IMR-90 (cell line): Measurements from ENCODE around the gene AP2B1. TPM values are rescaled to one million over a fixed set of nuclear protein-coding genes. Genes with fewer than 3 reads are reported as not detected.

Experiments used
- ATAC-seq: fragments of 200-7000 bp; cut with Tn5 transposase; 2 replicates; pipeline ENCODE4 v1.9.1; 2020; ENCODE audit warnings: low read depth, mild to moderate bottlenecking, moderate library complexity
- BruUV-seq: library from RNA; stranded (reverse); fragments of 400-500 nt; replicated peaks from 2 replicates; lab custom pipeline; 2021; lab: Mats Ljungman, UMichigan
- CTCF ChIA-PET: fragments of 300-600 bp; formaldehyde crosslinking; extraction: SDS; loops from one replicate; lab custom pipeline; 2021; ENCODE audit warnings: antibody characterized with exemption; lab: Yijun Ruan, JAX
- POLR2A ChIA-PET: fragments of 300-600 bp; sonication (Branson Sonifier 250); formaldehyde crosslinking; loops from one replicate; lab custom pipeline; 2022; ENCODE audit warnings: antibody characterized with exemption; ENCODE audit not compliant: unreplicated experiment; lab: Charles Lee
- DNase-seq: peaks from one replicate; pipeline ENCODE4 v3.0.0; 2013
- H2AFZ ChIP-seq: replicated peaks from 2 replicates; pipeline ENCODE3; 2013; ENCODE audit warnings: low read length, mild to moderate bottlenecking; ENCODE audit not compliant: poor library complexity
- H2AK5ac ChIP-seq: 2 replicates; pipeline ENCODE4 v1.6.1; 2013; ENCODE audit warnings: low read depth, low read length, inconsistent platforms
- H2AK9ac ChIP-seq: replicated peaks from 2 replicates; pipeline ENCODE3; 2013; ENCODE audit warnings: mild to moderate bottlenecking, low read depth, low read length, moderate library complexity; ENCODE audit not compliant: poor library complexity
- H2BK120ac ChIP-seq: 2 replicates; pipeline ENCODE4 v1.6.1; 2013; ENCODE audit warnings: low read depth, low read length, inconsistent platforms
- H2BK15ac ChIP-seq: 3 replicates; pipeline ENCODE4 v1.6.1; 2013; ENCODE audit warnings: low read depth, low read length, inconsistent platforms
- H2BK20ac ChIP-seq: 2 replicates; pipeline ENCODE4 v1.6.1; 2013; ENCODE audit warnings: low read depth, mild to moderate bottlenecking, inconsistent platforms, low read length, moderate library complexity
- H2BK5ac ChIP-seq: 2 replicates; pipeline ENCODE4 v1.6.1; 2013; ENCODE audit warnings: mild to moderate bottlenecking, low read depth, low read length, inconsistent platforms; ENCODE audit not compliant: poor library complexity, severe bottlenecking
- H3K14ac ChIP-seq: replicated peaks from 2 replicates; pipeline ENCODE4 v1.6.1; 2013; ENCODE audit warnings: low read depth, low read length, inconsistent platforms
- H3K18ac ChIP-seq: 2 replicates; pipeline ENCODE4 v1.6.1; 2013; ENCODE audit warnings: low read depth, low read length, control low read depth
- H3K23ac ChIP-seq: 2 replicates; pipeline ENCODE4 v1.6.1; 2013; ENCODE audit warnings: low read depth, low read length, inconsistent platforms
- H3K27ac ChIP-seq: 2 replicates; pipeline ENCODE4 v1.5.1; 2013; ENCODE audit warnings: mild to moderate bottlenecking, control low read depth, low read length; ENCODE audit not compliant: insufficient read depth
- H3K27me3 ChIP-seq: 2 replicates; pipeline ENCODE4 v1.6.1; 2013; ENCODE audit warnings: low read length; ENCODE audit not compliant: control insufficient read depth, insufficient read depth
- H3K36me3 ChIP-seq: 2 replicates; pipeline ENCODE4 v1.6.1; 2013; ENCODE audit warnings: low read length, mixed read lengths; ENCODE audit not compliant: control insufficient read depth, insufficient read depth
- H3K4ac ChIP-seq: 2 replicates; pipeline ENCODE4 v1.6.1; 2013; ENCODE audit warnings: low read depth, low read length, inconsistent platforms
- H3K4me1 ChIP-seq: 2 replicates; pipeline ENCODE4 v1.6.1; 2013; ENCODE audit warnings: low read length, mixed read lengths; ENCODE audit not compliant: control insufficient read depth, insufficient read depth
- H3K4me2 ChIP-seq: 2 replicates; pipeline ENCODE4 v1.6.1; 2013; ENCODE audit warnings: low read depth, mild to moderate bottlenecking, control low read depth, low read length, moderate library complexity
- H3K4me3 ChIP-seq: 2 replicates; pipeline ENCODE4 v1.5.1; 2013; ENCODE audit warnings: low read depth, mild to moderate bottlenecking, control low read depth, low read length, moderate library complexity; ENCODE audit not compliant: insufficient read depth
- H3K56ac ChIP-seq: 2 replicates; pipeline ENCODE4 v1.6.1; 2013; ENCODE audit warnings: low read length, inconsistent platforms; ENCODE audit not compliant: insufficient read depth; ENCODE audit errors: extremely low read depth
- H3K79me1 ChIP-seq, 2 experiments: 2 replicates each; pipeline ENCODE4 v1.6.1; 2013; ENCODE audit warnings: low read length in 2 of 2, inconsistent platforms in 1 of 2, low read depth in 1 of 2
- H3K9ac ChIP-seq: 2 replicates; pipeline ENCODE4 v1.6.1; 2013; ENCODE audit warnings: low read depth, low read length, control low read depth
- H3K9me1 ChIP-seq: 2 replicates; pipeline ENCODE4 v1.6.1; 2013; ENCODE audit warnings: low read length, inconsistent platforms; ENCODE audit not compliant: insufficient read depth
- H3K9me3 ChIP-seq: 2 replicates; pipeline ENCODE4 v1.6.1; 2013; ENCODE audit warnings: low read length; ENCODE audit not compliant: control insufficient read depth, insufficient read depth
- H4K20me1 ChIP-seq: 2 replicates; pipeline ENCODE4 v1.6.1; 2013; ENCODE audit warnings: low read length, inconsistent platforms; ENCODE audit not compliant: insufficient read depth
- H4K5ac ChIP-seq: 2 replicates; pipeline ENCODE4 v1.6.1; 2013; ENCODE audit warnings: mild to moderate bottlenecking, low read depth, low read length, control low read depth
- H4K8ac ChIP-seq, 2 experiments: 2 replicates each; pipeline ENCODE4 v1.6.1; 2013; ENCODE audit warnings: low read depth in 2 of 2, low read length in 2 of 2, control low read depth in 1 of 2, inconsistent platforms in 1 of 2
- H4K91ac ChIP-seq: 2 replicates; pipeline ENCODE4 v1.6.1; 2013; ENCODE audit warnings: low read depth, low read length, inconsistent platforms; ENCODE audit not compliant: insufficient read depth
- BHLHE40 ChIP-seq: fragments of 150-350 bp; IDR thresholded peaks from 2 replicates; pipeline ENCODE4 v1.6.1; 2016; ENCODE audit warnings: mild to moderate bottlenecking, low read depth, low read length
- CEBPB ChIP-seq: IDR thresholded peaks from 2 replicates; pipeline ENCODE4 v1.6.1; 2012; ENCODE audit warnings: low read depth, low read length, improper control_type of control experiment
- CHD1 ChIP-seq: IDR thresholded peaks from 2 replicates; pipeline ENCODE4 v1.6.1; 2012; ENCODE audit warnings: low read depth, low read length, improper control_type of control experiment
- FOS ChIP-seq: fragments of 150-350 bp; IDR thresholded peaks from 2 replicates; pipeline ENCODE4 v1.6.1; 2016; ENCODE audit warnings: low read depth, low read length
- MAFK ChIP-seq: IDR thresholded peaks from 2 replicates; pipeline ENCODE4 v1.6.1; 2012; ENCODE audit warnings: low read depth, low read length, improper control_type of control experiment
- MAZ ChIP-seq: IDR thresholded peaks from 2 replicates; pipeline ENCODE4 v1.6.1; 2012; ENCODE audit warnings: low read depth, mild to moderate bottlenecking, low read length, improper control_type of control experiment, moderate library complexity, borderline replicate concordance
- MXI1 ChIP-seq: IDR thresholded peaks from 2 replicates; pipeline ENCODE4 v1.6.1; 2012; ENCODE audit warnings: low read depth, mild to moderate bottlenecking, low read length, moderate library complexity, borderline replicate concordance
- NFE2L2 ChIP-seq: fragments of 150-350 bp; IDR thresholded peaks from 2 replicates; pipeline ENCODE4 v1.6.1; 2016; ENCODE audit warnings: low read depth, mild to moderate bottlenecking, low read length
- POLR2A ChIP-seq: IDR thresholded peaks from 2 replicates; pipeline ENCODE4 v1.6.1; 2012; ENCODE audit warnings: mild to moderate bottlenecking, low read depth, low read length
- RAD21 ChIP-seq: IDR thresholded peaks from 2 replicates; pipeline ENCODE4 v1.6.1; 2012; ENCODE audit warnings: low read length, improper control_type of control experiment
- RCOR1 ChIP-seq: IDR thresholded peaks from 2 replicates; pipeline ENCODE4 v1.6.1; 2012; ENCODE audit warnings: mild to moderate bottlenecking, low read length, improper control_type of control experiment; ENCODE audit not compliant: insufficient replicate concordance
- RFX5 ChIP-seq: IDR thresholded peaks from 2 replicates; pipeline ENCODE4 v1.8.0; 2012; ENCODE audit warnings: low read depth, mild to moderate bottlenecking, low read length, moderate library complexity
- SMC3 ChIP-seq: fragments of 150-350 bp; IDR thresholded peaks from 2 replicates; pipeline ENCODE4 v1.6.1; 2016; ENCODE audit warnings: low read depth, mild to moderate bottlenecking, antibody characterized with exemption, low read length, moderate library complexity
- WGBS, 2 experiments: methylation state at CpG; one replicate each; pipeline versions ENCODE4 v1.1.5 to v1.1.7; 2013; ENCODE audit warnings: missing lambda C conversion rate in 2 of 2; ENCODE audit not compliant: insufficient read length in 1 of 2; ENCODE audit errors: extremely low coverage in 2 of 2; 5-methylcytosine and 5-hydroxymethylcytosine counted together
- dilution Hi-C: fragments of 300-500 bp; cut with HindIII; formaldehyde crosslinking; loops from one replicate; pipeline ENCODE4 v1.14.3; 2018; ENCODE audit warnings: low sequenced_read_pairs; ENCODE audit not compliant: unreplicated experiment
- in situ Hi-C: fragments of 300-500 bp; cut with MboI; formaldehyde crosslinking; loops from 3 replicates; pipeline ENCODE4 v1.14.3; 2019; ENCODE audit warnings: low sequenced_read_pairs, inconsistent platforms, mixed read lengths
- intact Hi-C: fragments of 100-400 bp; cut with micrococcal nuclease; formaldehyde crosslinking; loops from 2 replicates; pipeline ENCODE4 v1.10.0; 2022
- polyA plus RNA-seq, 3 experiments: library from polyadenylated mRNA; depleted of rRNA; stranded (reverse); fragments of >200 nt; gene quantifications; 2 replicates each; pipeline ENCODE4 v1.2.3, GENCODE V29; 2012; ENCODE audit warnings: low replicate concordance in 1 of 3
- total RNA-seq: library from RNA; depleted of rRNA; stranded (reverse); fragments of >200 nt; gene quantifications from 2 replicates; pipeline ENCODE4 v1.2.3, GENCODE V29; 2012
- TF ChIP-seq, protein P1 (sequence below): conservative IDR thresholded peaks from 2 replicates; pipeline ENCODE4 v1.5.1; 2012; ENCODE audit warnings: mild to moderate bottlenecking, low read depth, low read length, improper control_type of control experiment
- TF ChIP-seq, protein P2 (sequence below): fragments of 150-350 bp; IDR thresholded peaks from 2 replicates; pipeline ENCODE4 v1.6.1; 2017; ENCODE audit warnings: mild to moderate bottlenecking, antibody characterized with exemption, low read length, low read depth
- TF ChIP-seq, protein P3 (sequence below): fragments of 150-350 bp; IDR thresholded peaks from 2 replicates; pipeline ENCODE4 v1.6.1; 2016; ENCODE audit warnings: low read depth, mild to moderate bottlenecking, low read length, moderate library complexity, borderline replicate concordance

Gene AP2B1
- total and polyA plus RNA-seq, 2 of the 4 experiments (the other 2 are of a cell fraction): 102 to 125 TPM

DNA sequence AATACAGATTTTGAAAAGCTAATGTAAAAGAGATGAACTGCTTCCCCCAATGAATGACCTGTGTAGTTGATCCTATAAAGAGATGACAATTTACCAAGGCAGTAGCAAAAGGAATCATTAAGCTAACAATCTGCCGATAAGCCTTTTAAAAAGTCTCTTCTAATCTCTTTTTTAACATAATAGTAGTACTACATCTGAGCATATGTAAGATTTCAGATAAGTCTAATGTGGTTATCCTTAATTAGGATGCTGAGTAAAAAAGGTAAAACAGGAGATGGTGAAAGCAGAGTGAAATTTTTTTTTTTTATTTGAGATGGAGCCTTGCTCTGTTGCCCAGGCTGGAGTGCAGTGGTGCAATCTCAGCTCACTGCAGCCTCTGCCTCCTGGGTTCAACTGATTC is 118.1 kb downstream of the AP2B1 start:
- H3K18ac ChIP-seq: no peak overlapping the region
- no peak overlapping the region for H3K4me2 ChIP-seq
- no peak overlapping the region for H3K56ac ChIP-seq
- H3K27ac ChIP-seq: no peak overlapping the region
- no peak overlapping the region for H2AFZ ChIP-seq
- no peak overlapping the region for H2AK9ac ChIP-seq
- H4K91ac ChIP-seq: no peak overlapping the region
- in situ Hi-C loops: no loop called here
- H2BK20ac ChIP-seq: no peak overlapping the region
- peaks cover 19 to 23% of the 10 kb centered on the region in 2 experiments for H3K79me1 ChIP-seq
- H2BK15ac ChIP-seq: no peak overlapping the region
- H2BK5ac ChIP-seq: no peak overlapping the region
- no peak overlapping the region for H3K9ac ChIP-seq
- H4K20me1 ChIP-seq: no peaks in the 10 kb centered on the region; the same call in 1 of the 2 replicates
- WGBS, 2 experiments: no CpG with 5 or more reads among the region's 1 CpG
- H3K4ac ChIP-seq: no peak overlapping the region
- H3K9me1 ChIP-seq: peaks cover 6% of the 10 kb centered on the region; the same call in 1 of the 2 replicates
- DNase-seq (no peak), ATAC-seq (no peak)
- no peak overlapping the region for H2AK5ac ChIP-seq
- H2BK120ac ChIP-seq: no peak overlapping the region
- H3K23ac ChIP-seq: no peak overlapping the region
- H3K14ac ChIP-seq: no peak overlapping the region
- H3K4me1 ChIP-seq: 0 out of 2 replicates have a peak, but pooled peaks cover 3% of the 10 kb centered on the region
- no peak overlapping the region for H4K8ac ChIP-seq
- intact Hi-C loops: no loop called here
- peaks cover 9% of the 10 kb centered on the region for H3K36me3 ChIP-seq
- ChIA-PET POLR2A (interaction anchor here (0.6 kb wide), 1 partner anchor 17 kb away, joined by 3 read pairs; no protein-coding TSS in a partner anchor), CTCF (no interaction called here)
- no peaks in the 10 kb centered on the region for H3K27me3 ChIP-seq
- dilution Hi-C loops: no loop called here
- TF ChIP-seq, protein P1, sequence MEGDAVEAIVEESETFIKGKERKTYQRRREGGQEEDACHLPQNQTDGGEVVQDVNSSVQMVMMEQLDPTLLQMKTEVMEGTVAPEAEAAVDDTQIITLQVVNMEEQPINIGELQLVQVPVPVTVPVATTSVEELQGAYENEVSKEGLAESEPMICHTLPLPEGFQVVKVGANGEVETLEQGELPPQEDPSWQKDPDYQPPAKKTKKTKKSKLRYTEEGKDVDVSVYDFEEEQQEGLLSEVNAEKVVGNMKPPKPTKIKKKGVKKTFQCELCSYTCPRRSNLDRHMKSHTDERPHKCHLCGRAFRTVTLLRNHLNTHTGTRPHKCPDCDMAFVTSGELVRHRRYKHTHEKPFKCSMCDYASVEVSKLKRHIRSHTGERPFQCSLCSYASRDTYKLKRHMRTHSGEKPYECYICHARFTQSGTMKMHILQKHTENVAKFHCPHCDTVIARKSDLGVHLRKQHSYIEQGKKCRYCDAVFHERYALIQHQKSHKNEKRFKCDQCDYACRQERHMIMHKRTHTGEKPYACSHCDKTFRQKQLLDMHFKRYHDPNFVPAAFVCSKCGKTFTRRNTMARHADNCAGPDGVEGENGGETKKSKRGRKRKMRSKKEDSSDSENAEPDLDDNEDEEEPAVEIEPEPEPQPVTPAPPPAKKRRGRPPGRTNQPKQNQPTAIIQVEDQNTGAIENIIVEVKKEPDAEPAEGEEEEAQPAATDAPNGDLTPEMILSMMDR: no peak
- TF ChIP-seq BHLHE40: no peak
- TF ChIP-seq, protein P2, sequence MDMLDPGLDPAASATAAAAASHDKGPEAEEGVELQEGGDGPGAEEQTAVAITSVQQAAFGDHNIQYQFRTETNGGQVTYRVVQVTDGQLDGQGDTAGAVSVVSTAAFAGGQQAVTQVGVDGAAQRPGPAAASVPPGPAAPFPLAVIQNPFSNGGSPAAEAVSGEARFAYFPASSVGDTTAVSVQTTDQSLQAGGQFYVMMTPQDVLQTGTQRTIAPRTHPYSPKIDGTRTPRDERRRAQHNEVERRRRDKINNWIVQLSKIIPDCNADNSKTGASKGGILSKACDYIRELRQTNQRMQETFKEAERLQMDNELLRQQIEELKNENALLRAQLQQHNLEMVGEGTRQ: no peak
- no peak for TF ChIP-seq MAZ
- no peak for TF ChIP-seq CHD1
- TF ChIP-seq SMC3: no peak
- no peak for TF ChIP-seq CEBPB
- TF ChIP-seq, protein P3, sequence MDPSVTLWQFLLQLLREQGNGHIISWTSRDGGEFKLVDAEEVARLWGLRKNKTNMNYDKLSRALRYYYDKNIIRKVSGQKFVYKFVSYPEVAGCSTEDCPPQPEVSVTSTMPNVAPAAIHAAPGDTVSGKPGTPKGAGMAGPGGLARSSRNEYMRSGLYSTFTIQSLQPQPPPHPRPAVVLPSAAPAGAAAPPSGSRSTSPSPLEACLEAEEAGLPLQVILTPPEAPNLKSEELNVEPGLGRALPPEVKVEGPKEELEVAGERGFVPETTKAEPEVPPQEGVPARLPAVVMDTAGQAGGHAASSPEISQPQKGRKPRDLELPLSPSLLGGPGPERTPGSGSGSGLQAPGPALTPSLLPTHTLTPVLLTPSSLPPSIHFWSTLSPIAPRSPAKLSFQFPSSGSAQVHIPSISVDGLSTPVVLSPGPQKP: no peak
- TF ChIP-seq POLR2A: no peak
- no peak for TF ChIP-seq NFE2L2
- TF ChIP-seq RAD21: no peak
- TF ChIP-seq MXI1: no peak
- no peak for TF ChIP-seq FOS
- no peak for TF ChIP-seq RFX5
- TF ChIP-seq MAFK: no peak
- no peak for TF ChIP-seq RCOR1
- H3K9me3 ChIP-seq: no peaks in the 10 kb centered on the region
- BruUV-seq: no TSS peak
- H3K4me3 ChIP-seq: no peak overlapping the region
- H4K5ac ChIP-seq: no peak overlapping the region
